ENCODE results near the gene C13orf46. TPM values are rescaled to one million over a fixed set of nuclear protein-coding genes. Genes with fewer than 3 reads are reported as not detected.

Gene C13orf46
- polyA plus RNA-seq, 1 donor (not counting 4 experiments of a cell fraction or from before 2014, with no cell fraction given): not detected

GRCh38 chr13:113995051-113995601 is 21.2 kb upstream of the C13orf46 start:
- Histone ChIP-seq H3K4me1 (ENCODE audit: control insufficient read depth, extremely low read depth, insufficient read depth, low read length) (no peaks in the 10 kb centered on the region), H4K20me1 (ENCODE audit: control insufficient read depth, extremely low read depth, insufficient read depth, low read length) (no peaks in the 10 kb centered on the region), H3K4me2 (ENCODE audit: control insufficient read depth, extremely low read depth, insufficient read depth, low read depth, low read length) (no peak overlapping the region), H3K9ac (ENCODE audit: control insufficient read depth, extremely low read depth, insufficient read depth, low read length) (no peak overlapping the region), H3K27me3 (ENCODE audit: control insufficient read depth, extremely low read depth, insufficient read depth, low read length) (no peaks in the 10 kb centered on the region), H3K4me3 (ENCODE audit: control insufficient read depth in 2 of 3, extremely low read depth in 1 of 3, insufficient read depth in 2 of 3, low read depth in 1 of 3, low read length in 3 of 3) (no peak overlapping the region), H3K36me3 (ENCODE audit: control insufficient read depth in 2 of 2, extremely low read depth in 1 of 2, insufficient read depth in 2 of 2, low read length in 2 of 2) (peaks cover 0 to 1% of the 10 kb centered on the region in 2 experiments), H2AFZ (ENCODE audit: control insufficient read depth, low read length) (no peak overlapping the region), H3K27ac (ENCODE audit: control insufficient read depth, insufficient read depth, low read length) (no peak overlapping the region), H3K79me2 (ENCODE audit: control insufficient read depth, insufficient read depth, low read length) (no peaks in the 10 kb centered on the region), H3K9me3 (ENCODE audit: control insufficient read depth, low read depth, low read length) (peaks cover 3% of the 10 kb centered on the region), H3K9me1 (ENCODE audit: control insufficient read depth, extremely low read depth, insufficient read depth, low read length) (no peaks in the 10 kb centered on the region)
- FAIRE-seq (no peak), DNase-seq (ENCODE audit: low read depth, low spot score) (no peak)
- TF ChIP-seq EZH2 (IDR thresholded peaks at IDR 0.05; ENCODE audit: low read length) (no peak), CTCF (optimal IDR thresholded peaks at IDR 0.05 in 1 of 3, IDR thresholded peaks at IDR 0.05 in 1 of 3, conservative IDR thresholded peaks at IDR 0.05 in 1 of 3; ENCODE audit: extremely low read depth in 1 of 3, insufficient read depth in 2 of 3, low read length in 3 of 3) (no peak)
- dilution Hi-C loops (cut with MboI; ENCODE audit: extremely low pct_ligation_motif_present, low sequenced_read_pairs): no loop called here

DNA sequence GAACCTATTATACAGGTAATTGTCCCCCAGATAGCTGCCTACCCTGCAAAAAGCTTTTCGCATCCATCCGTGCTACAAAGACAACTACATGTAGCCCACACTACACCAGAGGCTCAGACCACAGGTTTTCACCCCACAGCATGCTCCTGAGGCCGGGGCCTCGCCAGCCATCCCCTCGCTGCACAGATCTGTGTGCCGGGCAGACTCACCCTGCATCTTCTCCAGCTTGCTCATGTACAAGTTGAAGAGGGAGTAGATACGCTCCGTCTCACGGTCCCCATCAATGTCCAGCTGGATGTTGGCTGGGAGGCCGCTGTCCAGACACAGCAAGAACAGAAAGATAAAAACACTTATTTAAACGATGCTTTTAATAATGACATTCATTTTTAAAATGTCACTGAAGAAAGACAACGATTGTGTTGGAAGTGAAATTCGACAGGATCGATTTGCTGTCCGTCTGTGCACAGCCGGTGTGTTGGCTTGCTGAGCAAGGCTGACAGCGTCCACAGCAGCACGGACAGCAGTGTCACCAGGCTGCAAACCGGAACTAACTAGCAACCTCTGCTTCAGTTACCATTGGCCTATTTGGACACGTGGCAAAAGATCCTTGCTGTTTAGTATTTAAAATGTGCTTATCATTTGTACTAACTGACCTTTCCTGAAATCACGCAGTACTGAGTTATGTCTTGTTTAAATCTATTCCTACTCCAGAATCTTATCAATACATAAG is 18.6 kb upstream of the C13orf46 start:
- DNase-seq (ENCODE audit: low read depth, low spot score) (no peak), FAIRE-seq (no peak)
- Histone ChIP-seq H3K36me3 (ENCODE audit: control insufficient read depth in 2 of 2, extremely low read depth in 1 of 2, insufficient read depth in 2 of 2, low read length in 2 of 2) (peaks cover 0 to 1% of the 10 kb centered on the region in 2 experiments), H3K4me1 (ENCODE audit: control insufficient read depth, extremely low read depth, insufficient read depth, low read length) (no peaks in the 10 kb centered on the region), H3K9me3 (ENCODE audit: control insufficient read depth, low read depth, low read length) (peaks cover 3% of the 10 kb centered on the region), H3K4me3 (ENCODE audit: control insufficient read depth in 2 of 3, extremely low read depth in 1 of 3, insufficient read depth in 2 of 3, low read depth in 1 of 3, low read length in 3 of 3) (no peak overlapping the region), H3K9ac (ENCODE audit: control insufficient read depth, extremely low read depth, insufficient read depth, low read length) (no peak overlapping the region), H4K20me1 (ENCODE audit: control insufficient read depth, extremely low read depth, insufficient read depth, low read length) (no peaks in the 10 kb centered on the region), H3K27me3 (ENCODE audit: control insufficient read depth, extremely low read depth, insufficient read depth, low read length) (no peaks in the 10 kb centered on the region), H2AFZ (ENCODE audit: control insufficient read depth, low read length) (no peak overlapping the region), H3K79me2 (ENCODE audit: control insufficient read depth, insufficient read depth, low read length) (no peaks in the 10 kb centered on the region), H3K9me1 (ENCODE audit: control insufficient read depth, extremely low read depth, insufficient read depth, low read length) (no peaks in the 10 kb centered on the region), H3K27ac (ENCODE audit: control insufficient read depth, insufficient read depth, low read length) (no peak overlapping the region), H3K4me2 (ENCODE audit: control insufficient read depth, extremely low read depth, insufficient read depth, low read depth, low read length) (no peak overlapping the region)
- dilution Hi-C loops (cut with MboI; ENCODE audit: extremely low pct_ligation_motif_present, low sequenced_read_pairs): no loop called here
- TF ChIP-seq CTCF (optimal IDR thresholded peaks at IDR 0.05 in 1 of 3, IDR thresholded peaks at IDR 0.05 in 1 of 3, conservative IDR thresholded peaks at IDR 0.05 in 1 of 3; ENCODE audit: extremely low read depth in 1 of 3, insufficient read depth in 2 of 3, low read length in 3 of 3) (no peak), EZH2 (IDR thresholded peaks at IDR 0.05; ENCODE audit: low read length) (no peak)
